LNCAP (cell line): ENCODE measurements around the gene AP1S2.

ENCODE experiments used
- CTCF ChIP-seq: fragments of 450-650 bp; IDR thresholded peaks from 2 replicates; pipeline ENCODE4 v1.5.1; 2017; ENCODE audit warnings: mild to moderate bottlenecking

Gene AP1S2

GRCh38 chrX:15882704-15883539, 28.3 kb upstream of the AP1S2 start:
- no peak for TF ChIP-seq CTCF

GRCh38 chrX:15881381-15881897, 26.8 kb upstream of the AP1S2 start:
- no peak for TF ChIP-seq CTCF

- no peak for TF ChIP-seq CTCF
Measured at GRCh38 chrX:15877380-15877779, 22.8 kb upstream of the AP1S2 start.

- no peak for TF ChIP-seq CTCF
Measured at GRCh38 chrX:15874672-15875071, 20.1 kb upstream of the AP1S2 start.

GRCh38 chrX:15873566-15873965, 19.0 kb upstream of the AP1S2 start:
- no peak for TF ChIP-seq CTCF

- no peak for TF ChIP-seq CTCF
Measured at GRCh38 chrX:15870310-15870709, 15.7 kb upstream of the AP1S2 start.

GRCh38 chrX:15869695-15870094, 15.1 kb upstream of the AP1S2 start:
- no peak for TF ChIP-seq CTCF

- no peak for TF ChIP-seq CTCF
Measured at GRCh38 chrX:15866147-15866546, 11.5 kb upstream of the AP1S2 start.
